GM12878 (cell line): Measurements from ENCODE around the gene MIPOL1. TPM values are rescaled to one million over a fixed set of nuclear protein-coding genes. Genes with fewer than 3 reads are reported as not detected.

Experiments
- ATAC-seq: fragments of 200-7000 bp; cut with Tn5 transposase; 3 replicates; pipeline ENCODE4 v1.9.1; 2020; ENCODE audit warnings: mild to moderate bottlenecking, moderate library complexity
- BruUV-seq: library from RNA; stranded (reverse); fragments of 400-500 nt; replicated peaks from 2 replicates; lab custom pipeline; 2021; lab: Mats Ljungman, UMichigan
- CTCF ChIA-PET: fragments of 300-600 bp; sonication (Branson Sonifier 250); formaldehyde crosslinking; extraction: SDS; loops from one replicate; lab custom pipeline; 2021; ENCODE audit warnings: inconsistent platforms; lab: Yijun Ruan, JAX
- POLR2A ChIA-PET: fragments of 350-600 bp; formaldehyde crosslinking; extraction: SDS; loops from one replicate; lab custom pipeline; 2021; ENCODE audit warnings: inconsistent platforms; lab: Charles Lee
- RAD21 ChIA-PET: fragments of 300-600 bp; sonication (Branson Sonifier 250); formaldehyde crosslinking; loops from one replicate; lab custom pipeline; 2023; ENCODE audit warnings: antibody characterized with exemption; ENCODE audit not compliant: unreplicated experiment; lab: Charles Lee
- SMC1A ChIA-PET: fragments of 300-600 bp; sonication (Branson Sonifier 250); formaldehyde crosslinking; loops from one replicate; lab custom pipeline; 2023; ENCODE audit not compliant: unreplicated experiment, uncharacterized antibody; lab: Charles Lee
- DNase-seq: peaks from one replicate; pipeline ENCODE4 v3.0.0-alpha.2; 2011; ENCODE audit warnings: low read depth, low spot score
- FAIRE-seq: peaks from 3 replicates; lab custom pipeline; 2011; peaks lifted over from hg19 to GRCh38; lab: Jason Lieb, UNC
- H2AFZ ChIP-seq: 2 replicates; pipeline ENCODE4 v1.6.0; 2011; ENCODE audit warnings: low read depth, low read length, control low read depth; ENCODE audit not compliant: control insufficient read depth
- H3K27ac ChIP-seq: 2 replicates; pipeline ENCODE4 v1.5.1; 2011; ENCODE audit warnings: control low read depth; ENCODE audit not compliant: control insufficient read depth, insufficient read depth
- H3K27me3 ChIP-seq, 2 experiments: replicated peaks in 1 of 2; 2 replicates each; pipeline versions ENCODE4 v1.6.0 to v1.6.1; 2011; ENCODE audit warnings: low read length in 1 of 2; ENCODE audit not compliant: control insufficient read depth in 2 of 2, insufficient read depth in 2 of 2
- H3K36me3 ChIP-seq, 2 experiments: 2 replicates each; pipeline ENCODE4 v1.5.1; 2011; ENCODE audit warnings: low read length in 1 of 2; ENCODE audit not compliant: control insufficient read depth in 2 of 2, insufficient read depth in 2 of 2
- H3K4me1 ChIP-seq: 2 replicates; pipeline ENCODE4 v1.6.1; 2011; ENCODE audit warnings: mild to moderate bottlenecking, low read length, moderate library complexity, mixed read lengths; ENCODE audit not compliant: control insufficient read depth, insufficient read depth
- H3K4me2 ChIP-seq: 2 replicates; pipeline ENCODE4 v1.6.0; 2011; ENCODE audit warnings: control low read depth; ENCODE audit not compliant: control insufficient read depth, insufficient read depth
- H3K4me3 ChIP-seq: fragments of 200-600 bp; sonication (generic); 2 replicates; pipeline ENCODE4 v1.5.1; 2016
- H3K79me2 ChIP-seq: 2 replicates; pipeline ENCODE4 v1.6.0; 2011; ENCODE audit warnings: low read length; ENCODE audit not compliant: control insufficient read depth, insufficient read depth
- H3K9ac ChIP-seq: 2 replicates; pipeline ENCODE4 v1.8.0; 2011; ENCODE audit warnings: low read length, control low read depth, mixed read lengths; ENCODE audit not compliant: control insufficient read depth, insufficient read depth
- H3K9me3 ChIP-seq: replicated peaks from 3 replicates; pipeline ENCODE4 v1.5.1; 2011; ENCODE audit warnings: mild to moderate bottlenecking, low read length; ENCODE audit not compliant: control insufficient read depth, insufficient read depth
- H4K20me1 ChIP-seq: 2 replicates; pipeline ENCODE4 v1.6.0; 2011; ENCODE audit not compliant: control insufficient read depth, insufficient read depth
- ATF7 ChIP-seq: fragments of 450-650 bp; IDR thresholded peaks from 2 replicates; pipeline ENCODE4 v1.6.1; 2016; ENCODE audit warnings: low read depth, mild to moderate bottlenecking
- JUNB ChIP-seq: IDR thresholded peaks from 2 replicates; pipeline ENCODE4 v1.6.1; 2016; ENCODE audit warnings: antibody characterized with exemption, mild to moderate bottlenecking
- PRDM15 ChIP-seq: fragments of 450-650 bp; formaldehyde crosslinking; IDR thresholded peaks from 2 replicates; pipeline ENCODE4 v1.4.0; 2020; ENCODE audit warnings: mild to moderate bottlenecking, moderate library complexity
- RCOR1 ChIP-seq: conservative IDR thresholded peaks from 2 replicates; pipeline ENCODE4 v1.6.1; 2012; ENCODE audit warnings: low read depth, low read length, improper control_type of control experiment
- RELA ChIP-seq: fragments of 450-650 bp; IDR thresholded peaks from 2 replicates; pipeline ENCODE4 v1.8.0; 2014; ENCODE audit warnings: borderline replicate concordance; ENCODE audit not compliant: partially characterized antibody
- SKIL ChIP-seq: fragments of 450-650 bp; IDR thresholded peaks from 2 replicates; pipeline ENCODE4 v1.6.1; 2017; ENCODE audit warnings: mild to moderate bottlenecking, low read depth, inconsistent platforms; ENCODE audit not compliant: poor library complexity, severe bottlenecking
- SREBF2 ChIP-seq: IDR thresholded peaks from 2 replicates; pipeline ENCODE4 v1.6.1; 2012; ENCODE audit warnings: mild to moderate bottlenecking, low read length
- TARDBP ChIP-seq: IDR thresholded peaks from 2 replicates; pipeline ENCODE4 v1.6.1; 2016; ENCODE audit warnings: borderline replicate concordance
- TBL1XR1 ChIP-seq: IDR thresholded peaks from 2 replicates; pipeline ENCODE4 v1.6.1; 2012; ENCODE audit warnings: low read depth, low read length, improper control_type of control experiment
- ZBED1 ChIP-seq: IDR thresholded peaks from 2 replicates; pipeline ENCODE4 v1.6.1; 2016; ENCODE audit warnings: borderline replicate concordance
- ZBTB4 ChIP-seq: fragments of 450-650 bp; formaldehyde crosslinking; IDR thresholded peaks from 2 replicates; pipeline ENCODE4 v1.4.0; 2022; ENCODE audit warnings: mild to moderate bottlenecking, moderate library complexity
- ZNF24 ChIP-seq: fragments of 450-650 bp; IDR thresholded peaks from 2 replicates; pipeline ENCODE4 v1.6.1; 2017; ENCODE audit warnings: antibody characterized with exemption, mild to moderate bottlenecking
- WGBS: methylation state at CpG from one replicate; pipeline ENCODE4 v1.1.6; 2016; ENCODE audit warnings: low lambda C conversion rate; ENCODE audit not compliant: insufficient replicate concordance, insufficient coverage; ENCODE audit errors: missing lambda C conversion rate; 5-methylcytosine and 5-hydroxymethylcytosine counted together
- in situ Hi-C: fragments of 300-500 bp; cut with MboI; formaldehyde crosslinking; loops from 9 replicates; pipeline ENCODE4 v1.14.3; 2018; ENCODE audit warnings: mixed read lengths
- intact Hi-C: fragments of 100-400 bp; cut with micrococcal nuclease; formaldehyde crosslinking; loops from one replicate; pipeline ENCODE4 v1.14.2; 2022; ENCODE audit not compliant: unreplicated experiment
- polyA plus RNA-seq, 11 experiments: library from polyadenylated mRNA; depleted of rRNA in 4 of 11; unstranded in 6 of 11; stranded (reverse) in 5 of 11; fragments of >200 nt; fragmentation: Nextera tagmentation in 4 of 11; fragmentation: Illumina TruSeq in 1 of 11; extraction: Ambion mirVana in 4 of 11; extraction: Trizol in 1 of 11; gene quantifications; 1 replicate in 1 of 11; 2 replicates in 10 of 11; pipeline versions ENCODE4 v1.2.1 to v1.2.3, GENCODE V29; 2011 to 2016; ENCODE audit warnings: inconsistent platforms in 2 of 11, missing spikeins in 2 of 11, low read depth in 1 of 11
- total RNA-seq, 4 experiments: library from RNA; depleted of rRNA in 3 of 4; stranded (reverse); fragments of >200 nt in 3 of 4; fragmentation: Illumina TruSeq in 1 of 4; extraction: Trizol in 1 of 4; gene quantifications; 2 replicates each; pipeline versions ENCODE4 v1.2.1 to v1.2.3, GENCODE V29; 2013 to 2021

MIPOL1 gene
- total and polyA plus RNA-seq, 10 of the 15 experiments (the other 5 are each of a cell fraction or from before 2014, with no cell fraction given): 0.06 TPM; not detected in 9

- intact Hi-C loops: no loop called here
- no peak overlapping the region for H3K4me3 ChIP-seq
- H3K27me3 ChIP-seq: no peaks in the 10 kb centered on the region
- ATAC-seq: no peak
- H3K9ac ChIP-seq: no peak overlapping the region
- H3K4me1 ChIP-seq: no peaks in the 10 kb centered on the region
- no peak overlapping the region for H2AFZ ChIP-seq
- H3K36me3 ChIP-seq: no peaks in the 10 kb centered on the region
- TF ChIP-seq ZBED1 (no peak), ZNF24 (no peak), RCOR1 (no peak), RELA (no peak), ATF7 (no peak), SREBF2 (no peak), ZBTB4 (CRISPR knock-in tag) (no peak), TARDBP (no peak), PRDM15 (no peak), SKIL (no peak), JUNB (no peak), TBL1XR1 (no peak)
- H3K9me3 ChIP-seq: no peaks in the 10 kb centered on the region; the same call in 2 of the 3 replicates
- no peak for FAIRE-seq
- RAD21 ChIA-PET: no interaction called here
- in situ Hi-C loops: no loop called here
- SMC1A ChIA-PET: interaction anchor here (0.7 kb wide), 1 partner anchor 71 kb away, joined by 3 read pairs; no protein-coding TSS in a partner anchor
- DNase-seq: no peak
- POLR2A ChIA-PET: no interaction called here
- no peaks in the 10 kb centered on the region for H4K20me1 ChIP-seq
- H3K4me2 ChIP-seq: no peak overlapping the region
- CTCF ChIA-PET: interaction anchor here (3.2 kb wide), 1 partner anchor 10 kb away, joined by 26 read pairs; no protein-coding TSS in a partner anchor
- H3K79me2 ChIP-seq: no peaks in the 10 kb centered on the region
- WGBS: 2% methylated on average over 3 of the region's 3 CpGs
- no TSS peak for BruUV-seq
- H3K27ac ChIP-seq: no peak overlapping the region
Observed at GRCh38 chr14:37221073-37221472, 23.3 kb downstream of the MIPOL1 start.
